Measurements from ENCODE around the gene TXNDC8.

GRCh38 chr9:110257097-110257841 lies 80.4 kb downstream of the TXNDC8 start:
- TF ChIP-seq CTCF (IDR thresholded peaks at IDR 0.05 in 2 of 3, conservative IDR thresholded peaks at IDR 0.05 in 1 of 3; ENCODE audit: borderline replicate concordance in 1 of 3, insufficient read depth in 1 of 3, low read depth in 2 of 3, low read length in 2 of 3) (no peak), REST (IDR thresholded peaks at IDR 0.05; ENCODE audit: low read depth) (no peak), CEBPB (IDR thresholded peaks at IDR 0.05; ENCODE audit: low read depth) (no peak), SRF (IDR thresholded peaks at IDR 0.05; ENCODE audit: low read depth) (no peak), JUND (IDR thresholded peaks at IDR 0.05) (no peak), POLR2A (IDR thresholded peaks at IDR 0.05; ENCODE audit: borderline replicate concordance, extremely low read depth, insufficient read depth, insufficient read length) (no peak), EZH2phosphoT487 (IDR thresholded peaks at IDR 0.05; ENCODE audit: borderline replicate concordance) (no peak), POLR2AphosphoS5 (IDR thresholded peaks at IDR 0.05; ENCODE audit: low read depth, low read length) (no peak), MAX (IDR thresholded peaks at IDR 0.05) (no peak), ATF3 (IDR thresholded peaks at IDR 0.05) (no peak)

Data from HCT116 (cell line).